GM12878 (cell line): ENCODE data around the gene RAP1B. TPM values are rescaled to one million over a fixed set of nuclear protein-coding genes. Genes with fewer than 3 reads are reported as not detected.
A peak's percentile ranks its signal among the peaks of the same experiment; 100 is the strongest.

ENCODE experiments used
- ATAC-seq: fragments of 200-7000 bp; cut with Tn5 transposase; 3 replicates; pipeline ENCODE4 v1.9.1; 2020; ENCODE audit warnings: mild to moderate bottlenecking, moderate library complexity
- BruUV-seq: library from RNA; stranded (reverse); fragments of 400-500 nt; replicated peaks from 2 replicates; lab custom pipeline; 2021; lab: Mats Ljungman, UMichigan
- CTCF ChIA-PET: fragments of 300-600 bp; sonication (Branson Sonifier 250); formaldehyde crosslinking; extraction: SDS; loops from one replicate; lab custom pipeline; 2021; ENCODE audit warnings: inconsistent platforms; lab: Yijun Ruan, JAX
- POLR2A ChIA-PET: fragments of 350-600 bp; formaldehyde crosslinking; extraction: SDS; loops from one replicate; lab custom pipeline; 2021; ENCODE audit warnings: inconsistent platforms; lab: Charles Lee
- RAD21 ChIA-PET: fragments of 300-600 bp; sonication (Branson Sonifier 250); formaldehyde crosslinking; loops from one replicate; lab custom pipeline; 2023; ENCODE audit warnings: antibody characterized with exemption; ENCODE audit not compliant: unreplicated experiment; lab: Charles Lee
- SMC1A ChIA-PET: fragments of 300-600 bp; sonication (Branson Sonifier 250); formaldehyde crosslinking; loops from one replicate; lab custom pipeline; 2023; ENCODE audit not compliant: unreplicated experiment, uncharacterized antibody; lab: Charles Lee
- DNase-seq: peaks from one replicate; pipeline ENCODE4 v3.0.0-alpha.2; 2011; ENCODE audit warnings: low read depth, low spot score
- FAIRE-seq: peaks from 3 replicates; lab custom pipeline; 2011; peaks lifted over from hg19 to GRCh38; lab: Jason Lieb, UNC
- H2AFZ ChIP-seq: 2 replicates; pipeline ENCODE4 v1.6.0; 2011; ENCODE audit warnings: low read depth, low read length, control low read depth; ENCODE audit not compliant: control insufficient read depth
- H3K27ac ChIP-seq: 2 replicates; pipeline ENCODE4 v1.5.1; 2011; ENCODE audit warnings: control low read depth; ENCODE audit not compliant: control insufficient read depth, insufficient read depth
- H3K27me3 ChIP-seq, 2 experiments: replicated peaks in 1 of 2; 2 replicates each; pipeline versions ENCODE4 v1.6.0 to v1.6.1; 2011; ENCODE audit warnings: low read length in 1 of 2; ENCODE audit not compliant: control insufficient read depth in 2 of 2, insufficient read depth in 2 of 2
- H3K36me3 ChIP-seq, 2 experiments: 2 replicates each; pipeline ENCODE4 v1.5.1; 2011; ENCODE audit warnings: low read length in 1 of 2; ENCODE audit not compliant: control insufficient read depth in 2 of 2, insufficient read depth in 2 of 2
- H3K4me1 ChIP-seq: 2 replicates; pipeline ENCODE4 v1.6.1; 2011; ENCODE audit warnings: mild to moderate bottlenecking, low read length, moderate library complexity, mixed read lengths; ENCODE audit not compliant: control insufficient read depth, insufficient read depth
- H3K4me2 ChIP-seq: 2 replicates; pipeline ENCODE4 v1.6.0; 2011; ENCODE audit warnings: control low read depth; ENCODE audit not compliant: control insufficient read depth, insufficient read depth
- H3K4me3 ChIP-seq: fragments of 200-600 bp; sonication (generic); 2 replicates; pipeline ENCODE4 v1.5.1; 2016
- H3K79me2 ChIP-seq: 2 replicates; pipeline ENCODE4 v1.6.0; 2011; ENCODE audit warnings: low read length; ENCODE audit not compliant: control insufficient read depth, insufficient read depth
- H3K9ac ChIP-seq: 2 replicates; pipeline ENCODE4 v1.8.0; 2011; ENCODE audit warnings: low read length, control low read depth, mixed read lengths; ENCODE audit not compliant: control insufficient read depth, insufficient read depth
- H3K9me3 ChIP-seq: replicated peaks from 3 replicates; pipeline ENCODE4 v1.5.1; 2011; ENCODE audit warnings: mild to moderate bottlenecking, low read length; ENCODE audit not compliant: control insufficient read depth, insufficient read depth
- H4K20me1 ChIP-seq: 2 replicates; pipeline ENCODE4 v1.6.0; 2011; ENCODE audit not compliant: control insufficient read depth, insufficient read depth
- BACH1 ChIP-seq: fragments of 450-650 bp; IDR thresholded peaks from 2 replicates; pipeline ENCODE4 v1.6.1; 2017; ENCODE audit warnings: mild to moderate bottlenecking, borderline replicate concordance
- JUND ChIP-seq: IDR thresholded peaks from 2 replicates; pipeline ENCODE4 v1.6.1; 2012; ENCODE audit warnings: low read depth, mild to moderate bottlenecking, low read length, improper control_type of control experiment, moderate library complexity
- KLF5 ChIP-seq: fragments of 450-650 bp; IDR thresholded peaks from 2 replicates; pipeline ENCODE4 v1.6.1; 2014; ENCODE audit warnings: mild to moderate bottlenecking; ENCODE audit not compliant: partially characterized antibody
- LARP7 ChIP-seq: fragments of 450-650 bp; IDR thresholded peaks from 2 replicates; pipeline ENCODE4 v1.6.1; 2017; ENCODE audit warnings: mild to moderate bottlenecking
- RBBP5 ChIP-seq: fragments of 200-600 bp; sonication (generic); conservative IDR thresholded peaks from 2 replicates; pipeline ENCODE4 v1.6.1; 2016
- STAT3 ChIP-seq: IDR thresholded peaks from 2 replicates; pipeline ENCODE4 v1.6.1; 2011; ENCODE audit warnings: low read depth, low read length, improper control_type of control experiment
- TARDBP ChIP-seq: IDR thresholded peaks from 2 replicates; pipeline ENCODE4 v1.6.1; 2016; ENCODE audit warnings: borderline replicate concordance
- WGBS: methylation state at CpG from one replicate; pipeline ENCODE4 v1.1.6; 2016; ENCODE audit warnings: low lambda C conversion rate; ENCODE audit not compliant: insufficient replicate concordance, insufficient coverage; ENCODE audit errors: missing lambda C conversion rate; 5-methylcytosine and 5-hydroxymethylcytosine counted together
- in situ Hi-C: fragments of 300-500 bp; cut with MboI; formaldehyde crosslinking; loops from 9 replicates; pipeline ENCODE4 v1.14.3; 2018; ENCODE audit warnings: mixed read lengths
- intact Hi-C: fragments of 100-400 bp; cut with micrococcal nuclease; formaldehyde crosslinking; loops from one replicate; pipeline ENCODE4 v1.14.2; 2022; ENCODE audit not compliant: unreplicated experiment
- polyA plus RNA-seq, 11 experiments: library from polyadenylated mRNA; depleted of rRNA in 4 of 11; unstranded in 6 of 11; stranded (reverse) in 5 of 11; fragments of >200 nt; fragmentation: Nextera tagmentation in 4 of 11; fragmentation: Illumina TruSeq in 1 of 11; extraction: Ambion mirVana in 4 of 11; extraction: Trizol in 1 of 11; gene quantifications; 1 replicate in 1 of 11; 2 replicates in 10 of 11; pipeline versions ENCODE4 v1.2.1 to v1.2.3, GENCODE V29; 2011 to 2016; ENCODE audit warnings: inconsistent platforms in 2 of 11, missing spikeins in 2 of 11, low read depth in 1 of 11
- total RNA-seq, 4 experiments: library from RNA; depleted of rRNA in 3 of 4; stranded (reverse); fragments of >200 nt in 3 of 4; fragmentation: Illumina TruSeq in 1 of 4; extraction: Trizol in 1 of 4; gene quantifications; 2 replicates each; pipeline versions ENCODE4 v1.2.1 to v1.2.3, GENCODE V29; 2013 to 2021
- TF ChIP-seq, protein P1 (sequence below): IDR thresholded peaks from 2 replicates; pipeline ENCODE4 v1.6.1; 2011; ENCODE audit warnings: mild to moderate bottlenecking, low read depth, low read length, moderate library complexity; ENCODE audit not compliant: insufficient replicate concordance
- TF ChIP-seq, protein P2 (sequence below): IDR thresholded peaks from 2 replicates; pipeline ENCODE4 v1.6.1; 2012; ENCODE audit warnings: low read depth, low read length, improper control_type of control experiment

The RAP1B gene
- total and polyA plus RNA-seq, 10 of the 15 experiments (the other 5 are each of a cell fraction or from before 2014, with no cell fraction given), result 88.9 to 219 (median 127) TPM

DNA sequence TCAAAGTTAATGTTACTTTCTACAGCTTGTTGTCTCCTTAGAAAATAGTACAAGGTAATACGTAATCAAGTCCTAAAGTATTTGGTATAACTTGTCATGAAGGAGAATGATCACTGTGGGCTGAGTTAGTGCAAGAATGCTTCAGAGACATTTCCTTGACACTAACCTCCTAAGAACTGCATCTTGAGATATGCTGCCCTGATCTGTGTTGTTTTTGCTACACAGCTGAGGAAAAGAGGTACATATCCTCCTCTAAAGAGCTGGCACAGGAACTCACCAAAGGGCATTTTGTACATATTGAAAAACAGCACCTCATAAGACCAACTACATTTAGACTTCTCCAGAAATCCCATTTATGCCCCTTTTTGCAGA, 28.7 kb downstream of the RAP1B start:
- 48% methylated on average over 1 of the region's 1 CpG for WGBS
- H3K4me1 ChIP-seq, result peaks cover 14% of the 10 kb centered on the region; the same call in 1 of the 2 replicates
- no peaks in the 10 kb centered on the region for H3K9me3 ChIP-seq
- H3K4me2 ChIP-seq, result peak overlapping the region; percentile 7; the same call in 1 of the 2 replicates
- no peaks in the 10 kb centered on the region for H3K27me3 ChIP-seq
- peak overlapping the region; percentile 50; the same call in 1 of the 2 replicates for H3K27ac ChIP-seq
- peaks cover 92% of the 10 kb centered on the region for H3K79me2 ChIP-seq
- ChIA-PET CTCF (interaction anchor here (0.7 to 1.7 kb wide), 3 partner anchors 9 to 22 kb away, joined by 3 to 7 read pairs (median 6); no protein-coding TSS in a partner anchor), SMC1A (interaction anchor here (0.8 to 3.3 kb wide), 15 partner anchors 9 to 280 kb away, joined by 3 to 26 read pairs (median 5); no protein-coding TSS in a partner anchor), POLR2A (interaction anchor here (0.8 to 2.3 kb wide), 7 partner anchors 10 to 48 kb away, joined by 3 to 12 read pairs (median 4); partner anchors contain the start of gene RAP1B), RAD21 (interaction anchor here (0.7 to 2.2 kb wide), 8 partner anchors 11 to 280 kb away, joined by 3 to 8 read pairs (median 6); partner anchors contain the start of gene RAP1B)
- H4K20me1 ChIP-seq, result 0 out of 2 replicates have a peak, but pooled peaks cover 3% of the 10 kb centered on the region
- FAIRE-seq (no peak), ATAC-seq (peak; percentile 20), DNase-seq (no peak)
- H3K36me3 ChIP-seq, result no peaks in the 10 kb centered on the region; a peak in 1 of 4 replicates
- no peak overlapping the region for H2AFZ ChIP-seq
- in situ Hi-C loops (no loop called here), intact Hi-C loops (no loop called here)
- TF ChIP-seq JUND (no peak), TARDBP (no peak), BACH1 (no peak), RBBP5 (no peak), KLF5 (no peak), LARP7 (no peak), STAT3 (no peak)
- TF ChIP-seq, protein P1, sequence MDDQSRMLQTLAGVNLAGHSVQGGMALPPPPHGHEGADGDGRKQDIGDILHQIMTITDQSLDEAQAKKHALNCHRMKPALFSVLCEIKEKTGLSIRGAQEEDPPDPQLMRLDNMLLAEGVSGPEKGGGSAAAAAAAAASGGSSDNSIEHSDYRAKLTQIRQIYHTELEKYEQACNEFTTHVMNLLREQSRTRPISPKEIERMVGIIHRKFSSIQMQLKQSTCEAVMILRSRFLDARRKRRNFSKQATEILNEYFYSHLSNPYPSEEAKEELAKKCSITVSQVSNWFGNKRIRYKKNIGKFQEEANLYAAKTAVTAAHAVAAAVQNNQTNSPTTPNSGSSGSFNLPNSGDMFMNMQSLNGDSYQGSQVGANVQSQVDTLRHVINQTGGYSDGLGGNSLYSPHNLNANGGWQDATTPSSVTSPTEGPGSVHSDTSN, result no peak
- TF ChIP-seq, protein P2, sequence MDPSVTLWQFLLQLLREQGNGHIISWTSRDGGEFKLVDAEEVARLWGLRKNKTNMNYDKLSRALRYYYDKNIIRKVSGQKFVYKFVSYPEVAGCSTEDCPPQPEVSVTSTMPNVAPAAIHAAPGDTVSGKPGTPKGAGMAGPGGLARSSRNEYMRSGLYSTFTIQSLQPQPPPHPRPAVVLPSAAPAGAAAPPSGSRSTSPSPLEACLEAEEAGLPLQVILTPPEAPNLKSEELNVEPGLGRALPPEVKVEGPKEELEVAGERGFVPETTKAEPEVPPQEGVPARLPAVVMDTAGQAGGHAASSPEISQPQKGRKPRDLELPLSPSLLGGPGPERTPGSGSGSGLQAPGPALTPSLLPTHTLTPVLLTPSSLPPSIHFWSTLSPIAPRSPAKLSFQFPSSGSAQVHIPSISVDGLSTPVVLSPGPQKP, result no peak
- BruUV-seq, result no TSS peak
- H3K4me3 ChIP-seq, result no peak overlapping the region
- H3K9ac ChIP-seq, result no peak overlapping the region
